Forelimb muscle (tissue), 1 donor: Measurements from ENCODE around the gene SYCE3. TPM values are rescaled to one million over a fixed set of nuclear protein-coding genes. Genes with fewer than 3 reads are reported as not detected.
"Not testable (repeated sequence)": the region's sequence is repeated elsewhere in the genome, so short reads cannot be mapped to it uniquely, and the experiment has no call there.

Experiments used
- DNase-seq: peaks from one replicate; pipeline ENCODE4 v3.0.0-alpha.2; 2013; ENCODE audit warnings: low read depth
- polyA plus RNA-seq: library from polyadenylated mRNA; unstranded; fragments of 120-200 nt; gene quantifications from one replicate; pipeline ENCODE4 v1.2.1, GENCODE V29; 2013; ENCODE audit not compliant: insufficient read length

SYCE3 gene, protein sequence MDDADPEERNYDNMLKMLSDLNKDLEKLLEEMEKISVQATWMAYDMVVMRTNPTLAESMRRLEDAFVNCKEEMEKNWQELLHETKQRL
- not detected for polyA plus RNA-seq

DNA sequence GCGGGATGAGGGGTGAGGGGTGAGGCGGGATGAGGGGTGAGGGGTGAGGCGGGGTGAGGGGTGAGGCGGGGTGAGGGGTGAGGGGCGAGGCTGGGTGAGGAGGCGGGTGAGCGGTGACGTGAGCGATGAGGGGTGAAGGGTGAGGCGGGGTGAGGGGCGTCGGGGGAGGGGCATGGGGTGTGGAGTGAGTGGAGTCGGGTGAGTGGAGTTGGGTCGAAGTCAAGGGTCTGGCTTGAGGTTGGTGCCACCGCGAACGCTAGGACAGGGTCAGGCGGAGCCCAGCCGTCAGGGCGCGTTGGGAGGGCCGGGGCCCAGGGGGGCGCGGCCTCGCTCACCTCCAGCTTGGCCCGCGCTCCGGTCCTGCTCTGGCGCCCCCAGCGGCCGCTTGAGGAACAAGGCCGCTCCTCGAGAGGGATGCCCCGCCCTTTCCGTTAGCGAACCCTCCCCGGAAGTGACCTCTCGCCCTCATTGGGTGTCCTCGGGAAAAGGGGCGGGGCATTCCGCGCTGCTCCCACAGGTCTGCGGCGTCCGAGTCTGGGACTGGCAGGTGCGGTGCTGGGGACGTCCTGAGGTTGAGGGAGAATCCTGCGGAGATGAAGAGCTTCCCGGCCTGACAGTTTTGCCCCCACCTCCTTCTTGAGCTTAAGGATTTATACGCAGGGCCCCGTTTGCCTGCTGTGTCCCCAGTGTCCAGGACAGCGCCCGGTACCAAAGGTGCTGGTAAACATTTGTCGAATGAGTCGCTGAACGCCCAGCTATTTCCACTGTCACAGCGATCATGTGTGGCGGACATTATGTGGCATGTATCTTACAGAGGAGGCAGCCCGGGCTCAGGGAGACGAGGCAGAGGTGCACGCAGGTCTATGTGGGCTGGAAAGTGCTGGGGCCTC is at the start of gene SYCE3:
Gene SYCE3, minus strand, starts transcription at position 397 of the 890 bp plus-strand sequence. CDS start 6,514 bp downstream, outside the sequence.
- peak; percentile 55 for DNase-seq

DNA sequence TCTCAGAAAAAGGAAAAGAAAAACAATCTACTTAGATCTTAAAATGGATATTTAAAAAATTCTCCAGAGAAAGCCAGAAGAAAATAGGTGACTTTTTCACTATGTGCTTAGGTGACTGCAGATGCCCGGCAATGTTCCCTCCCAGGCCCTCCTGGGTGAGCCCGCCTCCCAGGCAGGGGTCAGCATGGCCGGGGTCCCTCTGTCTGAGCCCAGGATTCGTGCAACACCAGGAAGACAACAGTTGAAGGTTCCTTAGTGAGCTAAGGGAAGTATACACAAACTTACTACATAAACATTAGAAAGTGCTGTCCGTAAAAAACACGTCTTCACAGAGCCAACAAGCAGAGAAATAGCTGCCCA is 49.4 kb upstream of the SYCE3 start:
- no peak for DNase-seq

DNA sequence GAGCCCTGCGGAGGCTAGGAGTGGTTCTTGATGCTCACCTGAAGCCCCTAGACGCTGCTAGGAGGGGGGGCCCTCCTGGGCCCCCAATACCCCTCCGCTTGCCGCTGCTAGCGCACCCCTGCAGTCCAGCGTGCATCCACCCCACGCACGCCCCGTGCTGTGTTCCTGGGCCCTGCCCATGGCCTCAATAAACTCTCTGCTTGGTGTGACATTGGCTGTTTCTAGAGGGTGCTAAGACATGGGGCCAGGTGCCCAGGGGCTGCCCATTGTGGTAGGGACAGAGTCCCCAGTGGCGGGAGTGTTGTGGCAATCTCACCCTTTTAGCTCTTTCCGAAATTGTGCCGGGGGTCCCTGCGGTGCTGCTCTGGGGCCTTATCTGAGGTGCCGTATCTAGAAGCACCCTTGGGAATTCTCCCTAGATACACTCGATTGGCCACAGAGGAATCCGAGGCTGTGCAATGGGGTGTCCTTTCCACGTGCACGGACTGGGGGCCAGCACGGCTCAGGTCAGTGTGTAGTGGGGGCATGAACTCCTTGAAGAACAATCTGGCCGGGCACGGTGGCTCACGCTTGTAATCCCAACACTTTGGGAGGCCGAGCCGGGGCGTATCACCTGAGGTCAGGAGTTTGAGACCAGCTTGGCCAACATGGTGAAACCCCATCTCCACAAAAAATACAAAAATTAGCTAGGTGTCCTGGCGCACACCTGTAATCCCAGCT is 48.8 kb upstream of the SYCE3 start:
- DNase-seq = no peak

- DNase-seq = no peak
These were observed 47.9 kb upstream of the SYCE3 start for GRCh38 chr22:50610581-50610980.

DNA sequence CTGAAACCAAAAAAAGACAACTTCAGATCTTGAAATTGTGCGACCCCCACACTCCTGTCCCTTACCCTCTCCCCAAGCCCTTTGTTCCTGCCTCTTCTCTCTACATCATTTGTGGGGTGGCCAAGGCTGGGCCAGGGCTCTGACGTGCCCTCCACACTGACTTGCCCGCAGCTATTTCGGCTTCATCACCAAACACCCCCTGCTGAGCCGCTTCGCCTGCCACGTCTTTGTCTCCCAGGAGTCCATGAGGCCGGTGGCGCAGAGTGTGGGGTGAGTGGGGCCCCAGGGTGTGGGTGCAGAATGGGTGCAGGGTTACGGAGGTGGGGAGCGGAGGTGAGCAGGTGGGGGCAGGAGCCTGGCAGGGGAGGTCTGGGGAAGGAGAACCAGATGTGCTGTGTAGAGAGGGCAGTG is 47.3 kb upstream of the SYCE3 start:
- DNase-seq = no peak

DNA sequence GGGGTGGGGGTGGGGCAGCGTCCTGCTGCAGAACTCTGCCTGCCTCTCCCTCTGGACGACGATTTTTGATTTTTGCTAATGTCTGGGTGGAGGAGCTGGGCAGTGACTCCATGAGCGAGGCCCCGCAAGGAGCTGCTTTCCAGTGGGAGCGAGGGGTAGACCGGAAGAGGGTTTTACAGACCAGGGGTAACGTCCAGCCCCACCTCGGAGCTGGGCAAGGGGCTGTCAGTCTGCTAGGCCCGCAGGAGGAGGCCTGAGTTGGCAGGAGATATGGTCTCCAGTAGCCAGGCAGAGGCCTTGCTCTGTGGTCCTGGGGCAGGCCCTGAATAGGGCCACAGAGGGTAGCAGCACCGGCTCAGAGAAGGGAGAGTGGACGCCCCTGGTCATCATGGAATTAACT is 46.9 kb upstream of the SYCE3 start:
- DNase-seq = no peak

- DNase-seq = no peak
These were observed 46.3 kb upstream of the SYCE3 start for GRCh38 chr22:50608996-50609395.

DNA sequence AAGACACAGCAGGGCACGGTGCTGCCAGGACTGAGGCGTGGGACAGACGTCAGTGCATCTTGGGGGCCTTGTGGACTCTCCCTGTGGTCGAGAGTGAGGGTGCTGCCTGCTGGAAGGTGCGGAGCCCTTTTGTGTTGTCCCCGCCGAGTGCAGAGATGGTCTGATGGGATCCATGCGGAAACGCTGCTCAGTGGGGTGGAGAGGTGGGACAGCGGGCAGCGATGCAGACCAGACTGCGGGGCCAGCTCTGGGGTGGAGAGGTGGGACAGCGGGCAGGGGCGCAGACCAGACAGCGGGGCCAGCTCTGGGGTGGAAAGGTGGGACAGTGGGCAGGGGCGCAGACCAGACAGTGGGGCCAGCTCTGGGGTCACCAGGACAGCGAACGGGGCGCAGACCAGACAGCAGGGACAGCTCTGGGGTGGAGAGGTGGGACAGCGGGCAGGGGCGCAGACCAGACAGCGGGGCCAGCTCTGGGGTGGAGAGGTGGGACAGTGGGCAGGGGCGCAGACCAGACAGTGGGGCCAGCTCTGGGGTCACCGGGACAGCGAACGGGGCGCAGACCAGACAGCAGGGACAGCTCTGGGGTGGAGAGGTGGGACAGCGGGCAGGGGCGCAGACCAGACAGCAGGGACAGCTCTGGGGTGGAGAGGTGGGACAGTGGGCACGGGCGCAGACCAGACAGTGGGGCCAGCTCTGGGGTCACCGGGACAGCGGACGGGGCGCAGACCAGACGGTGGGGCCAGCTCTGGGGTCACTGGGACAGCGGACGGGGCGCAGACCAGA is 45.5 kb upstream of the SYCE3 start:
- not testable (repeated sequence) for DNase-seq

DNA sequence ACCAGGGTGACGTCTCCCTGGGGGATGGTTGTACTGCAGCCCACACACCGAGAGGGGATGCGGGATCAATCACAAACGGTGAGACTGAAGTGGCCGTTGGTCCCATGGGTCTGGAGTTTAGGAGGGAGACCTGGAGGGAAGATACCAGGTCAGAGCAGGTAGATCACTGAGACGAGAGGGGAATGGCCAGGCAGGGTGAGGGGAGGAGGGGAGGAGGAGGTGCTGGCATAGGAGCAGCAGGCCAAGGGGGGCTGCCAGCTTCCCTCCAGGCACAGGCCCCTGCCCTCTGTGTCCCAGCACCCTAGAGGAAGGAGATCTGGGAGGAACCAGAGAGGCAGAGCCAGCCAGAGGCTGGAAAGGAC is 44.9 kb upstream of the SYCE3 start:
- DNase-seq = no peak

DNA sequence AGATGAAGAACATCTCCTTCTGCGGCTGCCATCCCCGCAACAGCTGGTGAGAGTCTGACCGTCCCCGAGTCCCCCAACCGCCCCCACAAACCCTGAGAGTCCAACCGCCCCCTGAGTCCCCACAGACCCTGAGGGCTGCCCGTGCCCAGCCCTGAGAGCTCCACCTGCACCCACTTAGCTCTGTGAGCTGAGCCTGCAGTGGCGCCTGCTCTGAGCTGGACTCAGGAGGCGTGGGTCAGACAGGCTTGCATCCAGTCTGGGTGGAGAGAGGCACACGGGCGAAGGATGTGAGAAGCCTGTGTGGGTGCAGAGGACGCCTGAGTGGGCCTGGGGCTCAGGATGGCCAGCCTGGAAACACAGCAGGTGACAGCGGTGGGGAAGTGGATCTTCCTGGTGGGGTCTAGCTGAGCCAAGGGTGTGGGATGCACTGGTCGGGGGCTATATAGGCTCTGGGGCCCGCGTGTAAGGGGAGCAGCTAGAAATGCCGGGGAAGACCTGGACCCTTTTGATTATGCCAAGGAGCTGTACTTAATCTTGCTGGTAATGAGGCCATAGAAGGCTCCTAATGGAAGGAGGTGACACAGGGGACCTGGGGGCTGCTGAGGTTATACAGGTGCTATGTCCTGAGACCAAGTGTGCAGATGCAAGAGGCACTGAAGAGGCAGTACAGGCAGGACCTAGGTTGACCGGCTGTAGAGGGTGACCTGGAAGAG is 44.4 kb upstream of the SYCE3 start:
- DNase-seq = no peak

DNA sequence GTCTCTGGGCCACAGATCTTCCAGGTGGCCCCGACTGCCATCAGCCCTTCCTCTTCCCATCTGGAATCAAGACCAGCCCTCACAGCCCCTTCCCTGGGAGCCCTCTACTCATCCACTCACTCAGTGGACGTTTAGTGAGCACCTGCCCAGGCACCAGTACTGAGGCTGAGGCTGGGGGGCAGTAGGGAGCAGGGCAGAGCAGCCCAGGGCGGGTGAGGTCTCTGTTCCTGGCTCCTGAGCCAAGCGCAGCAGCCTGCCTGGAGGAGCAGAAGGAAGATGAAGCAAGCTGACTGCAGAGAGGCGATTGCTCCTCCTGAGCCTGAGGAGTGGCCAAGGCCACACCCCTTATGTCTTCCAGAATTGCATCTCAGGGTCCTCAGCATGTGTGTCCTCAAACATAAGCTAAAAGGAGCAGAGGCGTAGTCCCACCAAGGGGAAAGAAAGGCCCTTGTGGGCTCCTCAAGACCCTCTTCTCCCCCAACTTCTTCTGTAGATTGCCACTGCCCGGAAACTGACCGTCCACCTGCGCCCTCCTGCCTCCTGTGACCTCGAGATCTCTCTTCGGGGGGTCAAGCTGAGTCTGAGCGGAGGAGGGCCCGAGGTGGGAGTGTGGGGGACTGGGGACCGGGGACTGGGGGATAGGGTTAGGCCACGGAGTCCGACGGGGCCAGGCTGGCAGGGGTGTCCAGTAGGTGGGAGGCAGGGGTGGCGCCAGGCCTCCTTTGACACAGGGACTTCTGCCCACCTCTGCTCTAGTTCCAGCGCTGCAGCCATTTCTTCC is 43.6 kb upstream of the SYCE3 start:
- no peak for DNase-seq

DNA sequence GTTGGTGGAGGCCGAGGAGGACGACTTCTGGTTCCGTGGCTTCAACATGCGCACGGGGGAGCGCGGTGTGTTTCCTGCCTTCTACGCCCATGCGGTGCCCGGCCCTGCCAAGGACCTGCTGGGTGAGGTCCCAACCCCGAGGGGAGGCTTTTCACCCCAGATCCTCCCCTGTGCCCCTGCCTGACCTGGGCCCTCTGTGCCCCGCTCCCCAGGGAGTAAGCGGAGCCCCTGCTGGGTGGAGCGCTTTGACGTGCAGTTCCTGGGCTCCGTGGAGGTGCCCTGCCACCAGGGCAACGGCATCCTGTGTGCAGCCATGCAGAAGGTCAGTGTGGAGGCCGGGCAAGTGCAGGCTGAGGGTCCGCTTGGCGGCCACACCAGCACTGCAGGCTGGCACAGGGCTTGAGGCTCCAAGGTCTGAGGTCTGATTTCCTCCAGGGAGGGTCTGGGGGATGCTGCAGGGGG is 42.9 kb upstream of the SYCE3 start:
- DNase-seq = no peak

DNA sequence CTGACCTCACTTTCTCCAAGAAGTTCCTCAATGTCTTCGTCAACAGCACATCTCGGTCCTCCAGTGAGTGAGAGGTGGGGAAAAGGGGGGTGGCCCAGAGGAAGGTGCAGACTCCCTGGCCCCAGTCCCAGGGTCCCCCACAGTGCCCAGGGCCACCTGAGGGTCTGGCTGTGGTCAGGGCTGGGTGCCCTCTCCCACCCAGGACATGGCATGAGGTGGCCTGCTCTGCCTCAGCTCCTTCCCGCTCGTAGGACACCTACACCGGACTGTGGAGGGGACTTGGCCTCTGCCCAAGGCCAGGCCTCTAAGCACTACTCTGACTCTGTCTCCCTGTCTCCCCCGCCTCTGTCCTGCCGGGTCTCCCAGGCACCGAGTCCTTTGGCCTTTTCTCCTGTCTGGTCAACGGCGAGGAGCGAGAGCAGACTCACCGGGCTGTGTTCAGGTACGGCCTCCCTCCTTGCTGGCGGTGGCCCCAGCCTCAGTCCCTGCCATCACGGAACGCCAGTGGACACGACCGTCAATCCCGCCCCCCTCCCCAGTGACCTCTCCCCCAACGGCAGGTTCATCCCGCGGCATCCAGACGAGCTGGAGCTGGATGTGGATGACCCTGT is 42.4 kb upstream of the SYCE3 start:
- DNase-seq = no peak

DNA sequence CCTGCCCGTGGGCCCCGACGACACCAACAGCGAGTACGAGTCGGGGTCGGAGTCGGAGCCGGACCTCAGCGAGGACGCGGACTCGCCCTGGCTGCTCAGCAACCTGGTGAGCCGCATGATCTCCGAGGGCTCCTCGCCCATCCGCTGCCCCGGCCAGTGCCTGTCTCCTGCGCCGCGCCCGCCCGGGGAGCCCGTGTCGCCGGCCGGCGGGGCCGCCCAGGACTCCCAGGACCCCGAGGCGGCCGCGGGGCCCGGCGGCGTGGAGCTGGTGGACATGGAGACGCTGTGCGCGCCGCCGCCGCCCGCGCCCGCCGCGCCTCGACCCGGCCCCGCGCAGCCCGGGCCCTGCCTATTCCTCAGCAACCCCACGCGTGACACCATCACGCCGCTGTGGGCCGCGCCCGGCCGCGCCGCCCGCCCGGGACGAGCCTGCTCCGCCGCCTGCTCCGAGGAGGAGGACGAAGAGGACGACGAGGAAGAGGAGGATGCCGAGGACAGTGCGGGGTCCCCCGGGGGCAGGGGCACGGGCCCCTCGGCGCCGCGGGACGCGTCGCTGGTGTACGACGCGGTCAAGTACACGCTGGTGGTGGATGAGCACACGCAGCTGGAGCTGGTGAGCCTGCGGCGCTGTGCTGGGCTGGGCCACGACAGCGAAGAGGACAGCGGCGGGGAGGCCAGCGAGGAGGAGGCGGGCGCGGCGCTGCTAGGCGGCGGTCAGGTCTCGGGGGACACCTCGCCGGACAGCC is 41.7 kb upstream of the SYCE3 start:
- no peak for DNase-seq

GRCh38 chr22:50603511-50604255 is 41.0 kb upstream of the SYCE3 start:
- no peak for DNase-seq

- no peak for DNase-seq
These were observed 39.6 kb upstream of the SYCE3 start for GRCh38 chr22:50602338-50602700.

GRCh38 chr22:50601669-50602337 is 39.1 kb upstream of the SYCE3 start:
- no peak for DNase-seq
